Nephron (organoid): ENCODE results near the gene MAPK10.
A peak's percentile ranks its signal among the peaks of the same experiment; 100 is the strongest.

ENCODE experiments used
- H3K27ac Mint-ChIP-seq, 3 experiments: 2 replicates each; pipeline ENCODE4 v1.8.0; 2020; ENCODE audit warnings: mixed read lengths in 3 of 3, mild to moderate bottlenecking in 2 of 3, moderate library complexity in 1 of 3
- H3K27me3 Mint-ChIP-seq: 2 replicates; pipeline ENCODE4 v1.8.0; 2021; ENCODE audit warnings: low read depth, mild to moderate bottlenecking, moderate library complexity, mixed read lengths
- H3K36me3 Mint-ChIP-seq: 2 replicates; pipeline ENCODE4 v1.8.0; 2020; ENCODE audit warnings: low read depth, mixed read lengths
- H3K4me1 Mint-ChIP-seq: 2 replicates; pipeline ENCODE4 v1.8.0; 2020; ENCODE audit warnings: mixed read lengths
- H3K4me3 Mint-ChIP-seq, 3 experiments: 2 replicates each; pipeline ENCODE4 v1.8.0; 2020; ENCODE audit warnings: mild to moderate bottlenecking in 3 of 3, mixed read lengths in 3 of 3, moderate library complexity in 2 of 3
- H3K9me3 Mint-ChIP-seq: 2 replicates; pipeline ENCODE4 v1.8.0; 2020; ENCODE audit warnings: mixed read lengths
- TF ChIP-seq, protein P1 (sequence below), 3 experiments: fragments of 200-600 bp; sonication (generic); IDR thresholded peaks; one replicate each; pipeline ENCODE4 v1.5.0; 2021; ENCODE audit warnings: antibody characterized with exemption in 3 of 3; ENCODE audit not compliant: unreplicated experiment in 3 of 3

Gene MAPK10

GRCh38 chr4:86359944-86360478, at the start of gene MAPK10:
Gene MAPK10, minus strand, starts transcription at chr4:86360053.
- Mint-ChIP-seq H3K27ac (peak within 1 kb of the TSS; percentile 75 to 93 (median 91)), H3K36me3 (no peaks in the 10 kb centered on the region), H3K4me3 (peak within 1 kb of the TSS; percentile 65 to 82 (median 80)), H3K9me3 (no peaks in the 10 kb centered on the region), H3K4me1 (peaks cover 29% of the 10 kb centered on the region), H3K27me3 (no peaks in the 10 kb centered on the region)
- TF ChIP-seq, protein P1, sequence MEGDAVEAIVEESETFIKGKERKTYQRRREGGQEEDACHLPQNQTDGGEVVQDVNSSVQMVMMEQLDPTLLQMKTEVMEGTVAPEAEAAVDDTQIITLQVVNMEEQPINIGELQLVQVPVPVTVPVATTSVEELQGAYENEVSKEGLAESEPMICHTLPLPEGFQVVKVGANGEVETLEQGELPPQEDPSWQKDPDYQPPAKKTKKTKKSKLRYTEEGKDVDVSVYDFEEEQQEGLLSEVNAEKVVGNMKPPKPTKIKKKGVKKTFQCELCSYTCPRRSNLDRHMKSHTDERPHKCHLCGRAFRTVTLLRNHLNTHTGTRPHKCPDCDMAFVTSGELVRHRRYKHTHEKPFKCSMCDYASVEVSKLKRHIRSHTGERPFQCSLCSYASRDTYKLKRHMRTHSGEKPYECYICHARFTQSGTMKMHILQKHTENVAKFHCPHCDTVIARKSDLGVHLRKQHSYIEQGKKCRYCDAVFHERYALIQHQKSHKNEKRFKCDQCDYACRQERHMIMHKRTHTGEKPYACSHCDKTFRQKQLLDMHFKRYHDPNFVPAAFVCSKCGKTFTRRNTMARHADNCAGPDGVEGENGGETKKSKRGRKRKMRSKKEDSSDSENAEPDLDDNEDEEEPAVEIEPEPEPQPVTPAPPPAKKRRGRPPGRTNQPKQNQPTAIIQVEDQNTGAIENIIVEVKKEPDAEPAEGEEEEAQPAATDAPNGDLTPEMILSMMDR (IDR thresholded peaks at IDR 0.05; ENCODE audit: unreplicated experiment in 3 of 3): no peak

DNA sequence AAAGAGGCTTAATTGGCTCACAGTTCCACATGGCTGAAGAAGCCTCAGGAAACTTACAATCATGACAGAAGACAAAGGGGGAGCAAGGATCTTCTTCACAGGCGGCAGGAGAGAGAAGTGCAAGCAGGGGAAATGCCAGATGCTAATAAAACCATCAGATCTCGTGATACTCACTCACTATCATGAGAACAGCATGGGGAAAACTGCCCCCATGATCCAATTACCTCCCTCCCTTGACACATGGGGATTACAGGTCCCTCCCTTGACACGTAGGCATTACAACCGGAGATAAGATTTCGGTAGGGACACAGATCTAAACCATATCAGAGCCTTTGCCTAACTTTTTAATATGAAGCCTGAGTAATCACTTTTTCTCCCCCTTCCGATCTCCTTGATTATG, 43.7 kb upstream of the MAPK10 start:
- Mint-ChIP-seq H3K9me3 (peaks cover 6% of the 10 kb centered on the region), H3K36me3 (peaks cover 3% of the 10 kb centered on the region), H3K27ac (no peak overlapping the region), H3K27me3 (no peaks in the 10 kb centered on the region), H3K4me3 (no peak overlapping the region), H3K4me1 (no peaks in the 10 kb centered on the region)
- TF ChIP-seq, protein P1 (IDR thresholded peaks at IDR 0.05; ENCODE audit: unreplicated experiment in 3 of 3): no peak

DNA sequence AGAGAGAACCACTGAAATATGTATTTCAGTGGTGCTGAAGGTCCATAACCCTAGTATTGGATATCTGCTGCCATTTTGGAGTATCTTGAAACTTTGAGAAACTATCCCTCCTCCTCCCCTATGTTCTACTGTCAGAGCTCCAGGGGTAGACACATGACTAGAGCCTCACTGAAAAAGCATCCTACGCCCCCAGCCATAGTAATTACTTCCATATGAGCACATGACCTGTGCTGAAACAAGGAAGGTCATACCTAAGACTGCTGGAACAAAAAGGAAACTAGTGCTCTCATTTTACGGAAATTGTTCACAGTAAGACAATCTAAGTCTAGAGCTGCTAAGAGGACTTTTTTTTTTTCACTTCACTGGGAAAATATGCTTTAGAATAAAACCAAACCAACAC, 42.0 kb upstream of the MAPK10 start:
- TF ChIP-seq, protein P1 (IDR thresholded peaks at IDR 0.05; ENCODE audit: unreplicated experiment in 3 of 3): no peak
- Mint-ChIP-seq H3K4me1 (no peaks in the 10 kb centered on the region), H3K27ac (peak overlapping the region in 1 of 3 experiments; percentile 85), H3K36me3 (peaks cover 3% of the 10 kb centered on the region), H3K9me3 (no peaks in the 10 kb centered on the region), H3K4me3 (no peak overlapping the region), H3K27me3 (no peaks in the 10 kb centered on the region)

- Mint-ChIP-seq H3K4me1 (no peaks in the 10 kb centered on the region), H3K36me3 (peaks cover 3% of the 10 kb centered on the region), H3K27me3 (no peaks in the 10 kb centered on the region), H3K27ac (no peak overlapping the region), H3K9me3 (no peaks in the 10 kb centered on the region), H3K4me3 (no peak overlapping the region)
- TF ChIP-seq, protein P1 (IDR thresholded peaks at IDR 0.05; ENCODE audit: unreplicated experiment in 3 of 3): no peak
Observed at GRCh38 chr4:86400216-86400615, 40.4 kb upstream of the MAPK10 start.

- H3K9me3 Mint-ChIP-seq: no peaks in the 10 kb centered on the region
- no peak overlapping the region for H3K27ac Mint-ChIP-seq
- peaks cover 3% of the 10 kb centered on the region for H3K36me3 Mint-ChIP-seq
- no peaks in the 10 kb centered on the region for H3K4me1 Mint-ChIP-seq
- TF ChIP-seq, protein P1 (IDR thresholded peaks at IDR 0.05; ENCODE audit: unreplicated experiment in 3 of 3): no peak
- H3K4me3 Mint-ChIP-seq: no peak overlapping the region
- H3K27me3 Mint-ChIP-seq: no peaks in the 10 kb centered on the region
Observed at GRCh38 chr4:86398187-86398586, 38.3 kb upstream of the MAPK10 start.

DNA sequence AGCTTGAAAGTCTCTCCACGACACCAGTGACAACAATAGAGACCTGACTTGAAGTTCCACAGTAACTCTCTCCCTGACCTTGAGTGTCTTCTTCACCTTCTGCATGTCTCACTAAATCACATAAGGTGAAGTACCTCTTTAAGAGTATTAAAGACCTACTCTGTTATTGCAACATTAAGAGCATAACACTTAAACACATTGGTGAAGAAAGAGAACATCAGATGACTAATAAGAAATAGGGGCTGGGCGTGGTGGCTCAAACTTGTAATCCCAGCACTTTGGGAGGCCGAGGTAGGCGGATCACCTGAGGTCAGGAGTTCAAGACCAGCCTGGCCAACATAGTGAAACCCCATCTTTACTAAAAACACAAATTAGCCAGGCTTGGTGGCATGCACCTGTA, 33.9 kb upstream of the MAPK10 start:
- Mint-ChIP-seq H3K27ac (no peak overlapping the region), H3K36me3 (no peaks in the 10 kb centered on the region), H3K9me3 (no peaks in the 10 kb centered on the region), H3K27me3 (no peaks in the 10 kb centered on the region), H3K4me1 (no peaks in the 10 kb centered on the region), H3K4me3 (no peak overlapping the region)
- TF ChIP-seq, protein P1 (IDR thresholded peaks at IDR 0.05; ENCODE audit: unreplicated experiment in 3 of 3): no peak
